HG02763 (cell line): ENCODE measurements around the gene HDGF.
"Not testable (repeated sequence)": the region's sequence is repeated elsewhere in the genome, so short reads cannot be mapped to it uniquely, and the experiment has no call there.

Experiments
- ATAC-seq: cut with Tn5 transposase; IDR thresholded peaks from one replicate; pipeline ENCODE4 v1.9.1; 2021; ENCODE audit warnings: mild to moderate bottlenecking, moderate library complexity; ENCODE audit not compliant: unreplicated experiment

The HDGF gene

GRCh38 chr1:156767101-156767878 lies 15.8 kb upstream of the HDGF start, which contains the start of gene PRCC:
PRCC (plus strand) TSS chr1:156767535; CDS start chr1:156767772, 237 bp downstream.
- peak; percentile 91 for ATAC-seq

DNA sequence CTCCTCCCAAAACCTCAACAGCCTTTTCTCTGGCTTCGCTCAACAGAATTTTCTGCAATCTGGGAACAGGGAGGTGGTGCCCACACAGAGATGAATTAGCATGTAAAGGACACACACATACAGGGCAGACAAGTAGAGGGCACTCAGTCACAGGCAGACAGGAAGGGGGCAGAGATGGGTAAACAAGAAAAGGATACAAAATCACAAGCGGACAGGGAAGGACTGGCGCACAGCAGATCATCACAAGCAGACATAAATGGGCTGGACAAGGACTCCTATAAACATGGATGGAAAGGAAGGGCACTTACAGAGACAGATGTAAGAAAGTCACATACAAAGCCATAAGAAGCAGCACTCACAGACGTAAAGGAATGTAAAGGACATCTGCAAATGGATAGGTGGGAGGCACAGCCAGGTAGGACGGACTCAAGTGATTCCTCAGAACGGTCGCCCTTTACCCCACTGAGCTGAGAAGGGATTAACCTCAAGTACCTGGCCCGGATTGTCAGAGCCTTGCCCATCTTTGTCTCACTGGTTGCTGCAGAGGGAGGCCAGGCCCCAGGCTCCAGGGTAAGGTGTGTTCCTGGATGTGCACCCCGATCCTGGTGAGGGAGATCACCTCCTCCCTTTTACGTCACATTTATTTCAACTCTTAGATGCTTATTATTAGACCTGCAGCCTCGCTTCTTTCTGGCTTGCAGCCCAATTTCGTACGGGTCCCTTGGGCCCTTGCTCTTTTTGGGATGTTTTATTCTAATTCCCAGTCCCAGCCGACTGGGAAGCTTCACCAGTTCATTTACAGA lies 15.0 kb upstream of the HDGF start:
- no peak for ATAC-seq

DNA sequence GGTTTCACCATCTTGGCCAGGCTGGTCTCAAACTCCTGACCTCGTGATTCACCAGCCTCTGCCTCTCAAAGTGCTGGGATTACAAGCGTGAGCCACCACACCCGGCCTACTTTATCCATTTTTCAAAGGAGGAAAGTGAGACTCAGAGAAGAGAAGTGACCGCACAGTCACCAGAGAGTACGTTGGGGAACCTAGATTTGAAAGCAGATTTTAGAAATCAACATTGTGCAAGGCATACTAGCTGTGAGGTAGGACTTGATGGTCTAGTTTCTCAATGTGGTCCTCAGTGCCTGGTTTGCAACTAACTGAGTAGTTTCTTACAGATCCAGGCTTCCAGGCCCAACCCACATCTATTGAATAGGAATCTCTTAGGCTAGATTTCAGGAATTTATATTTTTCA lies 14.2 kb upstream of the HDGF start:
- ATAC-seq = no peak

GRCh38 chr1:156765136-156765535 lies 13.7 kb upstream of the HDGF start:
- ATAC-seq = not testable (repeated sequence)

DNA sequence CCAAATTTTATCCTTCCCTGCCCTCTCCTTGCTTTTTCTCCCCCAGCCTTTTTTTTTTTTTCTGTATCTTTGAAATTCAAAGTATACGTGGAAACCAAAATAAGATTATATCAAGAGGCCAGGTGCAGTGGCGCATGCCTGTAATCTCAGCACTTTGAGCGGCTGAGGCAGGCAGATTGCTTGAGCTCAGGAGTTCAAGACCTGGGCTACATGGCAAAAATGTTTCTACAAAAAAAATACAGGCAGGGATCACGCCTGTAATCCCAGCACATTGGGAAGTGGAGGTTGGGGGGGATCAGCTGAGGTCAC lies 9.3 kb upstream of the HDGF start:
- ATAC-seq = no peak

DNA sequence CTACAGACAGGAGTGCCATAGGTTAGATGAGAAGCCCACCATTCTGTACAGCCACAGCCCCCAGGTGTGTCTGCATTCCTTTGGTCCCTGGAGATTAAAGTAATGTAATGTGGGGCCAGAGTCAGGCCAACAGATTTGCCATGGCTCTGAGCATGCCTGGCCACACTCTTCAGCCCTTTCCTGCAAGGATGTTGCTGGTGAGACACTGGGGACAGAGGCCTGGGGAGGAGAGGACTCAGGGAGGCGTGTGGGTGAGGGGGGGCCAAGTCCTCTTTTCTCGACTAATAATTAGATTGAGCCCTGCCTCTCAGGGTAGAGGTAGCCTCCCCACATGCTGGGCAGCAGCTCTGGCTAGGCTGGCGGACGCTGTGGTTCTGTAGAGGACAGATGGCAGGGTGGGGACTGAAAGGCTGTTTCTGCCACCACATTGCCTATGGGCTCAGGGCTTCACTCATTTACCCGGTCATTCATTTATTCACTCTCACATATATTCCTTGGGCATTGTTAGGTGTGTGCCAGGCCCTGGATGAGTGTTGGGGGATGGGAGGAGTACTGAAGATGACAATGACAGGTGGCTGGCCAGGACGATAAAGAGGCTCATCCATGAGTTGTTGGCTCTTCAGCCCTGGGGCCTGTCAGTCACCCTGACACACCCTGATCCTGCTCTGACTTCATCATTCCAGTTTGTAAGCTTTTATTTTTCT lies 8.8 kb upstream of the HDGF start:
- no peak for ATAC-seq

- not testable (repeated sequence) for ATAC-seq
These were observed 6.2 kb upstream of the HDGF start for GRCh38 chr1:156757572-156758253.

GRCh38 chr1:156756355-156756754 lies 4.9 kb upstream of the HDGF start:
- ATAC-seq = no peak

DNA sequence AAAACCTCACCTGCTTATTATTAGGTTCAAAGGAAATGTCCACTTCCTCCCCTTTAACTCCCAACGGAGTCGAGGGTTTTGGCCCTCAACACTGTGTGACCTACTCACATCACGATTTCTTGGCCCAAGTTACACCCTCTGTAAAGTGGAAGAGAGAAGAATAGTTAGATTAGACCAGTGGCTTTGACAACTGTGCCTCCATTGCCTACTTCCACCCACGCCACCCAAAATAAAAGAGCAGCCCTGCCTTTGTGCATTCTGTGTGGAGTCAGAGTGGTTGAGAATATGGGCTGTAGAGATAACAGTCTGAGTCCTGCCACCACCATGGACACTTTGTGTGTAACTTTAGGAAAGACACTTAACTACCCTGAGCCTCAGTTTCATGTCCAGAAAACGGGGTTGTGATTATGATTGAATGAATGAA lies 4.1 kb upstream of the HDGF start:
- ATAC-seq = no peak

DNA sequence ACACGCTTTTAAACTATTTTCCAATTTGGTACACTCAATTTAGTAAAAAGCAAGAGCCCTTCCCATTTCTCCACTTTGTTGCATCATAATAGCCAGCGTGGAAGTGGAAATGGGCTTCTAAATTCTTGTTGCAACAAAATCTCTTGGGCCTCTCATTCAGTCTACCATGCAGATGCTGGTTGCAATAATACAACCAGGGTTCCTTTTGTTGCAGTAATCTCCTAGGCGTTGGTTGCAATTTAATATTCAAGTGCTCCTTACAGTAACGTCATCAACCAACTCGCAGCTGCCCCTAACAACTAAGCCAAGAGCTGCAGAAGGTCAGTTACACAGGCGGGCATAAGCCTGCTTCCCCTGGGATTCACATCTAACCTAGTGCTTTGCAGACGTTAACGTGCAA lies 2.7 kb upstream of the HDGF start:
- no peak for ATAC-seq

GRCh38 chr1:156752843-156753482 lies 1.5 kb upstream of the HDGF start:
- ATAC-seq = no peak

DNA sequence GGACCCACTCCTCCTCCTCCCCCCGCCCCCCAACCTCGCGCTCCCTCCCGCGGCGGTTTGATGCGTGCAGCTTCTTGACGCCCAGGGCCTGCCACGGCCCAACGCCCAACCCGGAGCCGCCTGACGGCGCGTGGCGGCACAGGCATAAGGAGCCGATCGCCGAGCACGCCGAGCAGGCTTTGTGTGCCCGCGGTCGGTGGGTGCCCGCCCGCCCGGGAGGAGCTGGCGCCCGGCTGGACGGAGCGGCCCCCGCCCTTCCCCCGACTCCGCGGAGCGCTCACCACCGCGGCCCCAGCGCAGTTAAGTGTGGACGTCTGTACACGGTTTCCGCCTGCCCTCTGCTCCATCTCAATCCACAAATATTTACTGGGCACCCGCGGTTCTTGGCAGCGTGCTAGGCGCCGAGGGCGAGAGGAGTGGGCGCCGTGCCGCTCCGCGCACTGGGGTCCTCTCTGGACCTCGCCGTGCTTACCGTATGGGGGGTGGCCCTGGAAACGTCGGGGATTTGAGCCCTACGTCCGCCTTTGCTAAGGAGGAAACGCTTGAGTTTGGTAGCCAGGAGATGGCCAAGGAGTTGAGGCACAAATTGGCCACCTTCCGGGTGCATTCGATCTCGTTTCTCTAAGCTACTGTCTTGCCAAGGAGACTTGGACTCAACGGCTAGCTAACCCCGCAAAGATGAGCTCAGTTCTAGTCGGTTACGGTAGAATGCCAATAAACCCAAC lies 444 bp upstream of the HDGF start:
- ATAC-seq = peak; percentile 71

DNA sequence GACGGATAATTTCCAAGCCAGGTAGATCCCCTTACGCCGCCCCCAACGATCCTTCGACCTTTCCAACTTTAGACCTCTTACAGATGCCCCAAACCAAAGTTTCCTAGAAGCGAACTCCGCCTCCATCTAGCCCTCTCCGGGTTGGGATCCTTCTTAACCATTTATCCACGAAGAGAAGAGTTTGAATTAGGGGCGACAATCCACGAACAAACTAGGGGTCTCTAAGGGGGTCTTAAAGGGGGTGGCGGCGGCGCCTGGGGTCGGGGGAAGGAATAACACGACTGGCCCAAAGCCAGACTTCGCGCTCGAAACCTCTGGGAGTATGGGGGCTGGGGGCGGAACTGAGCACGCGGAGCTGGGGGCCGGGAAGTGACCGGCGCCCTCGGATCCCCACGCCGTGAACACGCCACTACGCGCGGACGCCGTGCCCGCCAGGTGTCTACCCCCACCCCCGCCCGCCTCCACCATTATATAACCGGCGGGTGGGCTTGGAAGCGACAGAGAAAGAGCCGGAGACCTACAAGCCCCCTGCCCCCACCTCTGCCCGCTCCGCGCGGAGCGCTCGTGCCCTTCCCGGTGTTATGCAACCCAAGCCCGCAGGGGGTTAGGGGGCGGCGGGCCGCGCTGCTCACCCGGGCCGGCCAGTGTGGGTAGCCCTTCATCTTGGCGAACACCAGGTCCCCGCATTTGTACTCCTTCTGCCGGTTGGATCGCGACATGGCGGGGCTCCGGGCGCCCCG lies 594 bp downstream of the HDGF start:
- ATAC-seq = peak; percentile 3

- ATAC-seq = no peak
These were observed 1.2 kb downstream of the HDGF start for GRCh38 chr1:156750191-156750672.

- ATAC-seq = no peak
These were observed 1.9 kb downstream of the HDGF start for GRCh38 chr1:156749419-156750118.

DNA sequence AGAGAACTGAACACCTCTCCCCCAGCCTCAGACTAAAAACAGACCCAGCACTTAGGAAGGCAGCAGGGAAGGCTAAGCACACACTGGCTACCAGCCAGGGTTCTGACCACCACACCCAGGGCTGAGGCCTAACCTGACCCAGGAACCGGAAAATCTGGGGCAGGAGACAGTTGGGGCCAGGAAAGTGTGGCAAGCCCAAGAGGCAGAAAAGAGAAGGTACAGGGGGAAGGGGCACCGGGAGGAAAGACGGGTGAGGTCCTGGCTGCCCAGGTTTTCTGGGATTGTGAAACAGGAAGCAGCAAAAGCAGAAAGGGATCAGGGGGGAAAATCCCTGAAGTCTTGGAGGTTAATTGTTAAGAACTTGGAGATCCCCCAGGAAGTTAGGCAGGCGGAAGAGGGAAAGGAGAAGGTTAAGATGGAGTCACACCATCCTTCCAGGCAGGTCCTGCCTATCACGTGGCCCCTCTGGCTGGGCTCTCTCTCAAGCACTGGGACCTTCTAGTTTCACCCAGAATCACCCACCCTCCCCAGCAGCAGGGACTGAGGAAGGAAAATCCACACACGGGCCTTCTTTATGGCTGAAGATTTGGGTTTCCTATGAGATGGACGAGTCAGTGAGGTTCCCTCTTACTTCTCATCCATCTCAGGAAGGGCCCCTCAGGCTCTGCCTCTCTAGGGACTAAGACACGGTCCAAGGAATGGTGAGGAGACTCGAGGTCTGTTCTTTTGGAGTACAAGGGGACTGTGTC lies 2.6 kb downstream of the HDGF start:
- no peak for ATAC-seq

DNA sequence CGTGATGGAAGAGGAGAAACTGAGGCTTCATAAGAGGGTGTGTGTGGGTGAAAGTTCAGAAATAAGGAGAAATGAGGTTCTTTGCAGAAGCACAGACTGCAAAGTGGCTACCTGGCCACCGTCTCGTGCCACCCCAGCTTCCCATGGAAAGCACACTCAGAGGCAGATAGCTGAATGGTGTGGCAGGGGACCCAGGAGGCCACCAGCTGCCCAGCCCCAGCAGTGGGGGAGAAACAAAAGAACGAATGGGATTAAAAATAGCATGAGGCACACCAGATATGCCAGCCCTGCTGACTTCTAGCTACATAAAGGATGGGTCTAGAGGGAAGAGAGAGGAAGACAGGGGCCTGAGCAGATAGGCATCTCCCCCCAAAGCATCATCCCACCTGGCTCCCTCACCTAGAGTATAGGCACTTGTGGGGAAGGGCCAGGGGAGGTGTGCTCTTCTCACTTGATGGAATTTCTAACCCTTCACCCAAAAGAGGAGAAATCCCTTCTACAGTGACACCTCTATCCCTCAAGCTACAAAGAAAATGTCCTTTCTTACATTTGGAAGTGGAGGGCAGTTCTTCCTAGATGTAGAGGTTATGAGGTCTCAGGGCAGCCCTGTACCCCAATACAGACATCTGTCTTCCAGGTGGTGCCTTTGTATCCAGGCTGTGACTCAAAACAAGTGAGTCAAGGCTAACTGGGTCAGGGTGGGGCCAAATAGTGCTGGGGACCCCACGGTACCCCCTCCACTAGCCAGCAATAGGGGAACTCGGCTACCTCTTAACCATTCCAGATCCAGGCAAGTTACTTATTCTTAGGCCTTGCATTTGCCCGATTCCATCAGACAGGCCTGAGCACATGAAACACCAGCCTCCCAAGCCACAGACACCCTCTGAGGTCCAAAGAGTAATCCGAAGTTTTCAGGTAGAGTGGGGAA lies 3.5 kb downstream of the HDGF start:
- no peak for ATAC-seq
